Measurements from ENCODE around the gene CANT1.
"Not testable (repeated sequence)": the region's sequence is repeated elsewhere in the genome, so short reads cannot be mapped to it uniquely, and the experiment has no call there.

The CANT1 gene

GRCh38 chr17:78956254-78956653, 53.3 kb downstream of the CANT1 start:
- DNase-seq = no peak

GRCh38 chr17:78954684-78955083, 54.9 kb downstream of the CANT1 start:
- no peak for DNase-seq

GRCh38 chr17:78953356-78954350, 55.9 kb downstream of the CANT1 start:
- DNase-seq = no peak

DNA sequence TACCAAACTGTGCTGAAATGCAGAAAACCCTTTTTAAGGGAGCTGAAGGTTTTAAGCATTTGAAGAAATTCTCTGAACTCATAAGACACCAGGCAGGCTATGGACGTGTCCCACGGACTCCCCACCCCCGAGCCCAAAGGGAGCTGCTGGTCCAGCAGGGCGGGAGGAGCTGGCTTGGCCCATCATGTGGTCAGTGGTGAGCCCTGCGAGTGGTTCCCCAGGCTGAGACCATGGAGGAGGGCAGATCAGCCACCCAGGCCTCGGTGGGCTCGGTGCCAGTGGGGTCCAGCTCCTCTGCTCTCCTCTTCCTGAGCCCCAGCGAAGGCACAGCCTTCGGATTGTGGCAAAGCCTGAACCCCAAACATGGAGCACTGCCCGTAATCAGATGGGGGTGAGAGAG, 56.9 kb downstream of the CANT1 start:
- no peak for DNase-seq

- DNase-seq = no peak
These were observed 57.5 kb downstream of the CANT1 start for GRCh38 chr17:78951967-78952551.

GRCh38 chr17:78950870-78951269, 58.7 kb downstream of the CANT1 start:
- no peak for DNase-seq

GRCh38 chr17:78947235-78948149, 62.1 kb downstream of the CANT1 start:
- no peak for DNase-seq

DNA sequence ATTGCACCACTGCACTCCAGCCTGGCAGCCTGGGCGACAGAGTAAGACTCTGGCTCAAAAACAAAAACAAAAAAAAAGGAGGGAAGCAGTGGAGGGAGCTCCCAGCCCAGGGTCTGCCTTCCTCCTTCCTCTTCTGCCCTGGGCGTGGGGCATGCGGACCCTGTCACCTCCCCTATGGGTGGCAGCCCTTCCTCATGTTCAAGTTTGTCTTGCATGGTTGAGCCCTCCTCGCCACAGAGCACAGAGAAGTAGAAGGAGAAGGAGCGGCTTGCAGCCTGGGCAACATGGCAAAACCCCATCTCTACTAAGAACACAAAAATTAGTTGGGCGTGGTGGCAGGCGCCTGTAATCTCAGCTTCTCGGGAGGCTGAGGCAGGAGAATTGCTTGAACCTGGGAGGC, 62.9 kb downstream of the CANT1 start:
- no peak for DNase-seq

- no peak for DNase-seq
These were observed 63.4 kb downstream of the CANT1 start for GRCh38 chr17:78946131-78946530.

GRCh38 chr17:78945455-78945854, 64.1 kb downstream of the CANT1 start:
- not testable (repeated sequence) for DNase-seq

DNA sequence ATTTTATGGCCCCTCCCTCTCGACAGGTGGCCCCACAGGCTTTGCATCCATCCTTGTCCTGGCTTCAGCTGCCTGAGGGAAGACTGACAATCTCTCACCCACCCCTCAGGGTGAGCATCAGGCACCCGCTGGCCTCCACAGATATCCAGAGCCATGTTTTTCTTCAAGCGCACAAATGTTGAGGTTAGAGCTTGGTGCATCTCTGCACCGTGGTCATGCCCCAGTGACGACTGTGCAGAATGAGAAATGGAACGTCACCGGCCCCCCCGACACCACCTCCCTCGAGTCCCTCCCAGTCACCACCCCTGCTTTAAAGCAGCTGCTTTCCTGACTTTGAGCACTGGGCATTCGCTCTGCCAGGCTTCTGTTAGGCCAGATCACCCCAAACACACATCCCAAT, 64.6 kb downstream of the CANT1 start:
- DNase-seq = no peak

DNA sequence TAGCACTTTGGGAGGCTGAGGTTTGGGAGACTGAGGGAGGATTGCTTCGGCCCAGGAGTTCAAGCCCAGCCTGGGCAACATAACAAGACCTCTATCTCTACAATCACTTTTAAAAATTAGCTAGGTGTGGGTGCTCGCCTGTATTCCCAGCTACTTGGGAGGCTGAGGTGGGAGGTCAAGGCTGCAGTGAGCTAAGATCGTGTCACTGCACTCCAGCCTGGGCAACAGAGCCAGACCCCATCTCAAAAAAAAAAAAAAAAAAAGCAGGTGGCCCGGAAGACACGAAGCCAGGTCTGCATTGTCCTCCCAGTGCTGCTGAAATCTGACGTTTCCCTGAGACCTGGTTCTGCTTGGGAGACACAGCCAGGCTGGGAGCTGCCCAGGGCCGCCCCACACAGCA, 65.5 kb downstream of the CANT1 start:
- DNase-seq = no peak

All from activated CD4-positive, alpha-beta T cell treated with anti-CD3 and anti-CD28 coated beads, Interleukin-2, amount 50 U/mL, for 1 hour (primary cell).